Karpas-422 (cell line): ENCODE measurements around the gene JHY. TPM values are rescaled to one million over a fixed set of nuclear protein-coding genes. Genes with fewer than 3 reads are reported as not detected.

Source experiments
- DNase-seq: peaks from one replicate; pipeline ENCODE4 v3.0.0-alpha.2; 2015
- H2AFZ ChIP-seq: fragments of 200-600 bp; sonication (generic); 2 replicates; pipeline ENCODE4 v1.6.1; 2014; ENCODE audit warnings: antibody characterized with exemption, low read length, mixed read lengths
- H3K27ac ChIP-seq: fragments of 200-600 bp; sonication (generic); 2 replicates; pipeline ENCODE4 v1.5.1; 2014; ENCODE audit warnings: mild to moderate bottlenecking, low read length, moderate library complexity
- H3K27me3 ChIP-seq: fragments of 200-600 bp; sonication (generic); 2 replicates; pipeline ENCODE4 v1.6.1; 2014; ENCODE audit warnings: low read length, mixed read lengths
- H3K36me3 ChIP-seq: fragments of 200-600 bp; sonication (generic); 2 replicates; pipeline ENCODE4 v1.6.1; 2014; ENCODE audit warnings: low read length, mixed read lengths; ENCODE audit not compliant: insufficient read depth
- H3K4me1 ChIP-seq: fragments of 200-600 bp; sonication (generic); 2 replicates; pipeline ENCODE4 v1.6.1; 2014; ENCODE audit warnings: mild to moderate bottlenecking, low read length, mixed read lengths
- H3K4me2 ChIP-seq: fragments of 200-600 bp; sonication (generic); 2 replicates; pipeline ENCODE4 v1.6.1; 2014; ENCODE audit warnings: low read length, low read depth, mild to moderate bottlenecking; ENCODE audit not compliant: poor library complexity, severe bottlenecking
- H3K4me3 ChIP-seq: fragments of 200-600 bp; sonication (generic); 2 replicates; pipeline ENCODE4 v1.5.1; 2014; ENCODE audit warnings: mild to moderate bottlenecking, antibody characterized with exemption, low read length, mixed read lengths
- H3K79me2 ChIP-seq: fragments of 200-600 bp; sonication (generic); 2 replicates; pipeline ENCODE4 v1.6.1; 2014; ENCODE audit warnings: mild to moderate bottlenecking, low read length, mixed read lengths
- H3K9ac ChIP-seq: fragments of 200-600 bp; sonication (generic); 2 replicates; pipeline ENCODE4 v1.6.0; 2014; ENCODE audit warnings: low read length
- H3K9me2 ChIP-seq: fragments of 200-600 bp; sonication (generic), shearing (Covaris generic); replicated peaks from 2 replicates; pipeline ENCODE4 v1.6.0; 2014; ENCODE audit warnings: mild to moderate bottlenecking, low read length, moderate library complexity; ENCODE audit not compliant: insufficient read depth
- H3K9me3 ChIP-seq: fragments of 300-700, 200-600 bp; sonication (generic); 2 replicates; pipeline ENCODE4 v1.6.1; 2014; ENCODE audit warnings: low read length, mixed read lengths
- H4K20me1 ChIP-seq: fragments of 200-600 bp; sonication (generic); 2 replicates; pipeline ENCODE4 v1.6.1; 2014; ENCODE audit warnings: mild to moderate bottlenecking, antibody characterized with exemption, low read length, low read depth; ENCODE audit not compliant: insufficient read depth
- small RNA-seq: library from RNA; depleted of rRNA; stranded (forward); fragments of <200 nt; gene quantifications from one replicate; pipeline ENCODE3, GENCODE V24; 2014
- total RNA-seq: library from RNA; depleted of rRNA; stranded (reverse); fragments of >200 nt; shearing (Covaris generic); gene quantifications from 2 replicates; pipeline ENCODE4 v1.2.3, GENCODE V29; 2014; ENCODE audit warnings: low replicate concordance; rRNA removed

JHY gene
- total RNA-seq, 1 experiment from 2014 or later, result not detected

GRCh38 chr11:122995526-122995925, 113.0 kb downstream of the JHY start:
- Histone ChIP-seq H4K20me1 (no peaks in the 10 kb centered on the region), H3K27me3 (no peaks in the 10 kb centered on the region), H3K9me3 (no peaks in the 10 kb centered on the region), H3K9me2 (no peaks in the 10 kb centered on the region), H3K27ac (no peak overlapping the region), H2AFZ (no peak overlapping the region), H3K4me3 (no peak overlapping the region), H3K4me2 (no peak overlapping the region), H3K4me1 (no peaks in the 10 kb centered on the region), H3K9ac (no peak overlapping the region), H3K79me2 (no peaks in the 10 kb centered on the region), H3K36me3 (no peaks in the 10 kb centered on the region)
- no peak for DNase-seq

- H3K79me2 ChIP-seq, result no peaks in the 10 kb centered on the region
- H3K4me1 ChIP-seq, result no peaks in the 10 kb centered on the region
- H3K9me2 ChIP-seq, result no peaks in the 10 kb centered on the region
- H3K36me3 ChIP-seq, result no peaks in the 10 kb centered on the region
- no peaks in the 10 kb centered on the region for H3K9me3 ChIP-seq
- no peak for DNase-seq
- H3K4me2 ChIP-seq, result no peak overlapping the region
- no peak overlapping the region for H2AFZ ChIP-seq
- H3K4me3 ChIP-seq, result no peak overlapping the region
- no peaks in the 10 kb centered on the region for H4K20me1 ChIP-seq
- no peak overlapping the region for H3K27ac ChIP-seq
- H3K27me3 ChIP-seq, result no peaks in the 10 kb centered on the region
- H3K9ac ChIP-seq, result no peak overlapping the region
Measured at GRCh38 chr11:122998727-122999366, 116.3 kb downstream of the JHY start.

GRCh38 chr11:123000721-123001120, 118.2 kb downstream of the JHY start:
- H3K9me2 ChIP-seq, result no peaks in the 10 kb centered on the region
- no peak overlapping the region for H3K4me2 ChIP-seq
- no peak overlapping the region for H2AFZ ChIP-seq
- H3K27me3 ChIP-seq, result no peaks in the 10 kb centered on the region
- no peak overlapping the region for H3K27ac ChIP-seq
- H3K4me3 ChIP-seq, result no peak overlapping the region
- H3K79me2 ChIP-seq, result no peaks in the 10 kb centered on the region
- no peaks in the 10 kb centered on the region for H4K20me1 ChIP-seq
- no peak for DNase-seq
- no peak overlapping the region for H3K9ac ChIP-seq
- no peaks in the 10 kb centered on the region for H3K36me3 ChIP-seq
- H3K9me3 ChIP-seq, result no peaks in the 10 kb centered on the region
- H3K4me1 ChIP-seq, result no peaks in the 10 kb centered on the region

- no peak overlapping the region for H3K27ac ChIP-seq
- H3K4me3 ChIP-seq, result no peak overlapping the region
- no peak overlapping the region for H3K9ac ChIP-seq
- DNase-seq, result no peak
- H3K27me3 ChIP-seq, result no peaks in the 10 kb centered on the region
- H2AFZ ChIP-seq, result no peak overlapping the region
- H3K9me3 ChIP-seq, result no peaks in the 10 kb centered on the region
- H3K79me2 ChIP-seq, result no peaks in the 10 kb centered on the region
- H3K36me3 ChIP-seq, result no peaks in the 10 kb centered on the region
- H3K4me1 ChIP-seq, result no peaks in the 10 kb centered on the region
- no peaks in the 10 kb centered on the region for H3K9me2 ChIP-seq
- no peak overlapping the region for H3K4me2 ChIP-seq
- no peaks in the 10 kb centered on the region for H4K20me1 ChIP-seq
Measured at GRCh38 chr11:123006860-123007542, 124.4 kb downstream of the JHY start.

Small RNA genes within 50 kb of the gene (small RNA-seq; reads per million reads assigned to genes)
- not detected for gene RNU4-23P

Other genes with a start within 250 kb of the JHY start
- gene UBASH3B, start 227.0 kb upstream of the JHY start, total RNA-seq, result 3.9 and 9.0 TPM in 2 replicates
- gene CRTAM, start 44.3 kb upstream of the JHY start, total RNA-seq, result not detected in 2 replicates
- gene BSX, start 99.1 kb downstream of the JHY start, total RNA-seq, result not detected in 2 replicates
- 1,464 and 1,725 TPM in 2 replicates for gene HSPA8, start 179.4 kb downstream of the JHY start, total RNA-seq